ENCODE results near the gene GDPD5. TPM values are rescaled to one million over a fixed set of nuclear protein-coding genes. Genes with fewer than 3 reads are reported as not detected.

Gene GDPD5
- total and polyA plus RNA-seq, 10 of the 15 experiments (the other 5 are each of a cell fraction or from before 2014, with no cell fraction given): 0.10 to 30.0 (median 6.7) TPM

DNA sequence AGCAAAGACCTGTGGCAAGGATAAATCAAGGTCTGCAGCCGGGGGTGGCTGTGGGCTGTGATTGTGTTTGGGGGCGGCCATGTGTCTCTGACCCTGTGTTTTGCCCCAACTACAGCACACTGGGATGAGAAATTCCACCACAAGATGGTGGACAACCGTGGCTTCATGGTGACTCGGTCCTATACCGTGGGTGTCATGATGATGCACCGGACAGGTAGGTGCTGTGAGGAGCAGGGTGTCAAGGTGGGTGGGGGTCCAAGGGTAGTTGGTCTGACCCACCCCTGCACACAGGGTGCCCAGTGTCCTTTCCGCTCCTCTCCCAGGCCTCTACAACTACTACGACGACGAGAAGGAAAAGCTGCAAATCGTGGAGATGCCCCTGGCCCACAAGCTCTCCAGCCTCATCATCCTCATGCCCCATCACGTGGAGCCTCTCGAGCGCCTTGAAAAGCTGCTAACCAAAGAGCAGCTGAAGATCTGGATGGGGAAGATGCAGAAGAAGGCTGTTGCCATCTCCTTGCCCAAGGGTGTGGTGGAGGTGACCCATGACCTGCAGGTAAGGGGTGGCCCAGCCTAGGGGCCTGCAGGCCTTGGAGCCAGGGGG, 43.0 kb upstream of the GDPD5 start:
- WGBS (ENCODE audit: insufficient coverage, insufficient replicate concordance, low lambda C conversion rate, missing lambda C conversion rate): 91% methylated on average over 14 of the region's 14 CpGs
- no TSS peak for BruUV-seq (replicated peaks)
- POLR2A ChIA-PET: no interaction called here
- Histone ChIP-seq H2AFZ (ENCODE audit: control insufficient read depth, low read depth, low read length) (no peak overlapping the region), H3K4me2 (ENCODE audit: control insufficient read depth, insufficient read depth) (no peak overlapping the region), H3K4me1 (ENCODE audit: control insufficient read depth, insufficient read depth, low read length) (no peaks in the 10 kb centered on the region), H3K27me3 (replicated peaks in 1 of 2; ENCODE audit: control insufficient read depth in 2 of 2, insufficient read depth in 2 of 2, low read length in 1 of 2) (no peaks in the 10 kb centered on the region), H3K36me3 (ENCODE audit: control insufficient read depth in 2 of 2, insufficient read depth in 2 of 2, low read length in 1 of 2) (peaks cover 4 to 12% of the 10 kb centered on the region in 2 experiments; a peak in 3 of 4 replicates), H3K79me2 (ENCODE audit: control insufficient read depth, insufficient read depth, low read length) (0 out of 2 replicates have a peak, but pooled peaks cover 3% of the 10 kb centered on the region), H3K9me3 (replicated peaks; ENCODE audit: control insufficient read depth, insufficient read depth, low read length) (no peaks in the 10 kb centered on the region), H3K27ac (ENCODE audit: control insufficient read depth, insufficient read depth) (no peak overlapping the region), H3K4me3 (no peak overlapping the region), H3K9ac (ENCODE audit: control insufficient read depth, insufficient read depth, low read length) (no peak overlapping the region), H4K20me1 (ENCODE audit: control insufficient read depth, insufficient read depth) (no peaks in the 10 kb centered on the region)
- intact Hi-C loops (cut with micrococcal nuclease; ENCODE audit: unreplicated experiment): no loop called here
- RAD21 ChIA-PET (ENCODE audit: unreplicated experiment): no interaction called here
- SMC1A ChIA-PET (ENCODE audit: uncharacterized antibody, unreplicated experiment): no interaction called here
- DNase-seq (ENCODE audit: low read depth, low spot score) (no peak), FAIRE-seq (no peak), ATAC-seq (no peak)
- CTCF ChIA-PET: interaction anchor here (1.5 kb wide), 1 partner anchor 15 kb away, joined by 4 read pairs; no protein-coding TSS in a partner anchor
- in situ Hi-C loops (cut with MboI): no loop called here
- TF ChIP-seq MAX (IDR thresholded peaks at IDR 0.05; ENCODE audit: low read depth, low read length) (no peak), SMAD1 (IDR thresholded peaks at IDR 0.05; ENCODE audit: low read depth, partially characterized antibody) (no peak), FOS (IDR thresholded peaks at IDR 0.05; ENCODE audit: borderline replicate concordance, extremely low read depth, insufficient read length) (no peak), ZNF622 (IDR thresholded peaks at IDR 0.05) (no peak), NFIC (IDR thresholded peaks at IDR 0.05; ENCODE audit: low read depth, low read length) (no peak), NKRF (conservative IDR thresholded peaks at IDR 0.05) (no peak)
- TF ChIP-seq, protein P1, sequence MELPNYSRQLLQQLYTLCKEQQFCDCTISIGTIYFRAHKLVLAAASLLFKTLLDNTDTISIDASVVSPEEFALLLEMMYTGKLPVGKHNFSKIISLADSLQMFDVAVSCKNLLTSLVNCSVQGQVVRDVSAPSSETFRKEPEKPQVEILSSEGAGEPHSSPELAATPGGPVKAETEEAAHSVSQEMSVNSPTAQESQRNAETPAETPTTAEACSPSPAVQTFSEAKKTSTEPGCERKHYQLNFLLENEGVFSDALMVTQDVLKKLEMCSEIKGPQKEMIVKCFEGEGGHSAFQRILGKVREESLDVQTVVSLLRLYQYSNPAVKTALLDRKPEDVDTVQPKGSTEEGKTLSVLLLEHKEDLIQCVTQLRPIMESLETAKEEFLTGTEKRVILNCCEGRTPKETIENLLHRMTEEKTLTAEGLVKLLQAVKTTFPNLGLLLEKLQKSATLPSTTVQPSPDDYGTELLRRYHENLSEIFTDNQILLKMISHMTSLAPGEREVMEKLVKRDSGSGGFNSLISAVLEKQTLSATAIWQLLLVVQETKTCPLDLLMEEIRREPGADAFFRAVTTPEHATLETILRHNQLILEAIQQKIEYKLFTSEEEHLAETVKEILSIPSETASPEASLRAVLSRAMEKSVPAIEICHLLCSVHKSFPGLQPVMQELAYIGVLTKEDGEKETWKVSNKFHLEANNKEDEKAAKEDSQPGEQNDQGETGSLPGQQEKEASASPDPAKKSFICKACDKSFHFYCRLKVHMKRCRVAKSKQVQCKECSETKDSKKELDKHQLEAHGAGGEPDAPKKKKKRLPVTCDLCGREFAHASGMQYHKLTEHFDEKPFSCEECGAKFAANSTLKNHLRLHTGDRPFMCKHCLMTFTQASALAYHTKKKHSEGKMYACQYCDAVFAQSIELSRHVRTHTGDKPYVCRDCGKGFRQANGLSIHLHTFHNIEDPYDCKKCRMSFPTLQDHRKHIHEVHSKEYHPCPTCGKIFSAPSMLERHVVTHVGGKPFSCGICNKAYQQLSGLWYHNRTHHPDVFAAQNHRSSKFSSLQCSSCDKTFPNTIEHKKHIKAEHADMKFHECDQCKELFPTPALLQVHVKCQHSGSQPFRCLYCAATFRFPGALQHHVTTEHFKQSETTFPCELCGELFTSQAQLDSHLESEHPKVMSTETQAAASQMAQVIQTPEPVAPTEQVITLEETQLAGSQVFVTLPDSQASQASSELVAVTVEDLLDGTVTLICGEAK (IDR thresholded peaks at IDR 0.05; ENCODE audit: borderline replicate concordance): no peak
- TF ChIP-seq, protein P2, sequence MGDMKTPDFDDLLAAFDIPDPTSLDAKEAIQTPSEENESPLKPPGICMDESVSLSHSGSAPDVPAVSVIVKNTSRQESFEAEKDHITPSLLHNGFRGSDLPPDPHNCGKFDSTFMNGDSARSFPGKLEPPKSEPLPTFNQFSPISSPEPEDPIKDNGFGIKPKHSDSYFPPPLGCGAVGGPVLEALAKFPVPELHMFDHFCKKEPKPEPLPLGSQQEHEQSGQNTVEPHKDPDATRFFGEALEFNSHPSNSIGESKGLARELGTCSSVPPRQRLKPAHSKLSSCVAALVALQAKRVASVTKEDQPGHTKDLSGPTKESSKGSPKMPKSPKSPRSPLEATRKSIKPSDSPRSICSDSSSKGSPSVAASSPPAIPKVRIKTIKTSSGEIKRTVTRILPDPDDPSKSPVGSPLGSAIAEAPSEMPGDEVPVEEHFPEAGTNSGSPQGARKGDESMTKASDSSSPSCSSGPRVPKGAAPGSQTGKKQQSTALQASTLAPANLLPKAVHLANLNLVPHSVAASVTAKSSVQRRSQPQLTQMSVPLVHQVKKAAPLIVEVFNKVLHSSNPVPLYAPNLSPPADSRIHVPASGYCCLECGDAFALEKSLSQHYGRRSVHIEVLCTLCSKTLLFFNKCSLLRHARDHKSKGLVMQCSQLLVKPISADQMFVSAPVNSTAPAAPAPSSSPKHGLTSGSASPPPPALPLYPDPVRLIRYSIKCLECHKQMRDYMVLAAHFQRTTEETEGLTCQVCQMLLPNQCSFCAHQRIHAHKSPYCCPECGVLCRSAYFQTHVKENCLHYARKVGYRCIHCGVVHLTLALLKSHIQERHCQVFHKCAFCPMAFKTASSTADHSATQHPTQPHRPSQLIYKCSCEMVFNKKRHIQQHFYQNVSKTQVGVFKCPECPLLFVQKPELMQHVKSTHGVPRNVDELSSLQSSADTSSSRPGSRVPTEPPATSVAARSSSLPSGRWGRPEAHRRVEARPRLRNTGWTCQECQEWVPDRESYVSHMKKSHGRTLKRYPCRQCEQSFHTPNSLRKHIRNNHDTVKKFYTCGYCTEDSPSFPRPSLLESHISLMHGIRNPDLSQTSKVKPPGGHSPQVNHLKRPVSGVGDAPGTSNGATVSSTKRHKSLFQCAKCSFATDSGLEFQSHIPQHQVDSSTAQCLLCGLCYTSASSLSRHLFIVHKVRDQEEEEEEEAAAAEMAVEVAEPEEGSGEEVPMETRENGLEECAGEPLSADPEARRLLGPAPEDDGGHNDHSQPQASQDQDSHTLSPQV (IDR thresholded peaks at IDR 0.05): no peak
